Fibroblast of lung (primary cell): Measurements from ENCODE around the gene BRINP3. TPM values are rescaled to one million over a fixed set of nuclear protein-coding genes. Genes with fewer than 3 reads are reported as not detected.
A peak's percentile ranks its signal among the peaks of the same experiment; 100 is the strongest.

Experiments
- DNase-seq, 2 donors: peaks; one replicate each; pipeline versions ENCODE4 v3.0.0 to v3.0.0-alpha.2; 2010; ENCODE audit warnings: low read depth in 2 of 2
- H2AFZ ChIP-seq: 2 replicates; pipeline ENCODE4 v1.5.1; 2012; ENCODE audit warnings: low read length, control low read depth, inconsistent platforms
- H3K27ac ChIP-seq: 2 replicates; pipeline ENCODE4 v1.5.1; 2011; ENCODE audit warnings: low read length, control low read depth; ENCODE audit not compliant: insufficient read depth
- H3K27me3 ChIP-seq: 2 replicates; pipeline ENCODE4 v1.5.1; 2011; ENCODE audit warnings: mild to moderate bottlenecking, low read length; ENCODE audit not compliant: control insufficient read depth, insufficient read depth
- H3K36me3 ChIP-seq: 2 replicates; pipeline ENCODE4 v1.5.1; 2011; ENCODE audit warnings: low read length; ENCODE audit not compliant: control insufficient read depth, insufficient read depth
- H3K4me1 ChIP-seq: 2 replicates; pipeline ENCODE4 v1.5.1; 2011; ENCODE audit warnings: low read length; ENCODE audit not compliant: control insufficient read depth, insufficient read depth; ENCODE audit errors: extremely low read depth
- H3K4me2 ChIP-seq: 2 replicates; pipeline ENCODE4 v1.5.1; 2011; ENCODE audit warnings: low read length, control low read depth; ENCODE audit not compliant: insufficient read depth; ENCODE audit errors: extremely low read depth
- H3K4me3 ChIP-seq, 4 experiments: fragments of 200-600 bp in 1 of 4; sonication (generic) in 1 of 4; replicated peaks in 1 of 4; 2 replicates each; pipeline ENCODE4 v1.5.1; 2011 to 2016; ENCODE audit warnings: low read length in 4 of 4, low read depth in 3 of 4, mild to moderate bottlenecking in 3 of 4, control low read depth in 2 of 4, inconsistent platforms in 1 of 4, mixed read lengths in 1 of 4; ENCODE audit not compliant: insufficient read depth in 1 of 4; ENCODE audit errors: control extremely low read depth in 1 of 4
- H3K79me2 ChIP-seq: 2 replicates; pipeline ENCODE4 v1.5.1; 2012; ENCODE audit warnings: mild to moderate bottlenecking, low read length, inconsistent platforms; ENCODE audit not compliant: control insufficient read depth, insufficient read depth
- H3K9ac ChIP-seq: 2 replicates; pipeline ENCODE4 v1.5.1; 2011; ENCODE audit warnings: mild to moderate bottlenecking, low read length, control low read depth; ENCODE audit not compliant: insufficient read depth
- H3K9me3 ChIP-seq: 2 replicates; pipeline ENCODE4 v1.5.1; 2012; ENCODE audit warnings: low read depth, low read length; ENCODE audit not compliant: control insufficient read depth, insufficient read depth
- H4K20me1 ChIP-seq: 2 replicates; pipeline ENCODE4 v1.5.1; 2011; ENCODE audit warnings: low read length; ENCODE audit not compliant: control insufficient read depth, insufficient read depth; ENCODE audit errors: extremely low read depth
- CTCF ChIP-seq, 2 donors: IDR thresholded peaks in 1 of 2; conservative IDR thresholded peaks in 1 of 2; 1 replicate in 1 of 2; 2 replicates in 1 of 2; pipeline ENCODE4 v1.5.1; 2011 to 2012; ENCODE audit warnings: low read length in 2 of 2, control low read depth in 1 of 2, inconsistent platforms in 1 of 2, low read depth in 1 of 2, mild to moderate bottlenecking in 1 of 2
- EZH2 ChIP-seq: IDR thresholded peaks from 2 replicates; pipeline ENCODE4 v1.5.1; 2012; ENCODE audit warnings: low read length, control low read depth, mild to moderate bottlenecking; ENCODE audit errors: missing control alignments
- polyA plus RNA-seq, 2 donors: library from polyadenylated mRNA; depleted of rRNA in 1 of 2; stranded (reverse) in 1 of 2; unstranded in 1 of 2; fragments of >200 nt; gene quantifications; 2 replicates each; pipeline ENCODE4 v1.2.1, GENCODE V29; 2011 to 2012; ENCODE audit warnings: missing spikeins in 1 of 2
- total RNA-seq: library from RNA; depleted of rRNA; stranded (reverse); fragments of >200 nt; gene quantifications from 2 replicates; pipeline ENCODE4 v1.2.1, GENCODE V29; 2014

The BRINP3 gene
- total and polyA plus RNA-seq, 2 donors (not counting 1 experiment from before 2014, with no cell fraction given), result 0.26 to 18.8 TPM

DNA sequence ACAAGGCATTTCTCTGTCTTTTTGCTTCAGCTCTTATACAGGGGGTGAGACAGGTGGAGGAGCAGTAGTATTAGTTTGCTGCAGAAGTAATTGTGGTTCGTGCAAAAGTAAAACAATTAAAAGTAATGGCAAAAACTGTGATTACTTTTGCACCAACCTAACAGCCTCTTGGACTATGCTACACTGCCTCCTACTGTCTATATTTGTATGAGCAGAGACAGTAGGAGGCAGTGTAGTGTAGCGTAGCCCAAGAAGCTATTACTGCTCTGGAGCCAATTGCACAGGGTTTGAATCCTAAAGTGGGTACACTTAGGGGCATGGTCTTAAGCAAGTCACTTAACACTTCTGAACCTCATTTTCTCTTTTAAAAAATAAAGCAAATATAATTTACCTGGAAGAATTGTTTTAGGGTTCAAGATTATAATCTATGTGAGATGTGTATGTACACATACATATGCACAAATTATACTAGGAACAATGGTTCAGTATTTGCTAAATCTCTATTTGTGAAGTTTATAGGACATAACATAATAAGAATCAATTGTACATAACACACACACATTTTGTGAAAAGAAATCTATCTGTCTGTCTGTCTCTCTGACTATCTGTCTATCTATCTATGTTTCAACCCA, 103.8 kb downstream of the BRINP3 start:
- DNase-seq, result peak; percentile 6 to 41
- TF ChIP-seq CTCF (conservative IDR thresholded peaks at IDR 0.05 in 1 of 2, IDR thresholded peaks at IDR 0.05 in 1 of 2; ENCODE audit: low read depth in 1 of 2, low read length in 2 of 2) (peak; percentile 12 to 46), EZH2 (no peak)

DNA sequence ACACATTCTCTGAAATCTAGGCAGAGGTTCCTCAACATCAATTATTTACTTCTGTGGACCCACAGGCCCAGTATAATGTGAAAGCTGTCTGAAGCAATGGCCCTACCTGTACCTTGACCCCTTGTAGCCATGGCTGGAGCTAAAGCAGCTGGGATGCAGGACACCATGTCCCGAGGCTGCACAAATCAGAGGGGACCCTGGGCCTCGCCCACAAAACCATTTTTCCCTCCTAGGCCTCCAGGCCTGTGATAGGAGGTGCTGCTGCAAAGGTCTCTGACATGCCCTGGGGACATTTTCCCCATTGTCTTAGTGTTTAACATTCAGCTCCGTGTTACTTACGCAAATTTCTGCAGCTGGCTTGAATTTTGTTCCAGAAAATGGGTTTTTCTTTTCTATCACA, 110.5 kb downstream of the BRINP3 start:
- H3K4me2 ChIP-seq, result no peak overlapping the region
- no peak overlapping the region for H3K4me3 ChIP-seq
- no peaks in the 10 kb centered on the region for H4K20me1 ChIP-seq
- H3K79me2 ChIP-seq, result no peaks in the 10 kb centered on the region
- H3K9me3 ChIP-seq, result no peaks in the 10 kb centered on the region
- no peak overlapping the region for H3K27ac ChIP-seq
- H3K9ac ChIP-seq, result no peak overlapping the region
- DNase-seq, result no peak
- no peaks in the 10 kb centered on the region for H3K4me1 ChIP-seq
- no peaks in the 10 kb centered on the region for H3K36me3 ChIP-seq
- no peaks in the 10 kb centered on the region for H3K27me3 ChIP-seq
- H2AFZ ChIP-seq, result no peak overlapping the region
- TF ChIP-seq EZH2 (no peak), CTCF (conservative IDR thresholded peaks at IDR 0.05 in 1 of 2, IDR thresholded peaks at IDR 0.05 in 1 of 2; ENCODE audit: low read depth in 1 of 2, low read length in 2 of 2) (no peak)

More for the DNA sequence above, 103.8 kb downstream of the BRINP3 start:
- H3K9ac ChIP-seq, result no peak overlapping the region
- H3K4me2 ChIP-seq, result no peak overlapping the region
- H3K27ac ChIP-seq, result no peak overlapping the region
- no peaks in the 10 kb centered on the region for H4K20me1 ChIP-seq
- no peaks in the 10 kb centered on the region for H3K9me3 ChIP-seq
- H3K79me2 ChIP-seq, result no peaks in the 10 kb centered on the region
- H3K4me3 ChIP-seq, result no peak overlapping the region
- no peaks in the 10 kb centered on the region for H3K36me3 ChIP-seq
- H3K4me1 ChIP-seq, result no peaks in the 10 kb centered on the region
- H3K27me3 ChIP-seq, result no peaks in the 10 kb centered on the region
- no peak overlapping the region for H2AFZ ChIP-seq

DNA sequence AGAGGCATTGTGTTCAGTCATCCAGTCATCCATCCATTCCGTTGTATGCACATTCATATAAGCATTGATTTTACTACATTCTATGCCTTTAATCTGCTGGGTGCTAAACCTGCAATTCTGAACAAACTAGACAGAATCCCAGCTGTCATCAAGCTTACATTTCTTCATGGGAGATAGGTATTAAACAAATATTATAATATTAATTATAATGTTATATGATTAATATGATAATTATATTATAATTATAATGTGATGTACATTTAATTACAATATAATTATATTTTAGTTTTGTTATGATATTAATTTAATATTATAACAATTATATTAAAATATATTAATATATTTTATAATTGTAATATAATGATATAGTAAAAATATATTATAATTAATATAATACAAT, 112.4 kb downstream of the BRINP3 start:
- Histone ChIP-seq H3K27me3 (no peaks in the 10 kb centered on the region), H3K4me2 (no peak overlapping the region), H3K79me2 (no peaks in the 10 kb centered on the region), H3K27ac (no peak overlapping the region), H3K36me3 (no peaks in the 10 kb centered on the region), H3K4me1 (no peaks in the 10 kb centered on the region), H4K20me1 (no peaks in the 10 kb centered on the region), H2AFZ (no peak overlapping the region), H3K9me3 (no peaks in the 10 kb centered on the region), H3K9ac (no peak overlapping the region), H3K4me3 (no peak overlapping the region)
- TF ChIP-seq CTCF (conservative IDR thresholded peaks at IDR 0.05 in 1 of 2, IDR thresholded peaks at IDR 0.05 in 1 of 2; ENCODE audit: low read depth in 1 of 2, low read length in 2 of 2) (no peak), EZH2 (no peak)
- no peak for DNase-seq
